ENCODE data around the gene ZNF618.

DNA sequence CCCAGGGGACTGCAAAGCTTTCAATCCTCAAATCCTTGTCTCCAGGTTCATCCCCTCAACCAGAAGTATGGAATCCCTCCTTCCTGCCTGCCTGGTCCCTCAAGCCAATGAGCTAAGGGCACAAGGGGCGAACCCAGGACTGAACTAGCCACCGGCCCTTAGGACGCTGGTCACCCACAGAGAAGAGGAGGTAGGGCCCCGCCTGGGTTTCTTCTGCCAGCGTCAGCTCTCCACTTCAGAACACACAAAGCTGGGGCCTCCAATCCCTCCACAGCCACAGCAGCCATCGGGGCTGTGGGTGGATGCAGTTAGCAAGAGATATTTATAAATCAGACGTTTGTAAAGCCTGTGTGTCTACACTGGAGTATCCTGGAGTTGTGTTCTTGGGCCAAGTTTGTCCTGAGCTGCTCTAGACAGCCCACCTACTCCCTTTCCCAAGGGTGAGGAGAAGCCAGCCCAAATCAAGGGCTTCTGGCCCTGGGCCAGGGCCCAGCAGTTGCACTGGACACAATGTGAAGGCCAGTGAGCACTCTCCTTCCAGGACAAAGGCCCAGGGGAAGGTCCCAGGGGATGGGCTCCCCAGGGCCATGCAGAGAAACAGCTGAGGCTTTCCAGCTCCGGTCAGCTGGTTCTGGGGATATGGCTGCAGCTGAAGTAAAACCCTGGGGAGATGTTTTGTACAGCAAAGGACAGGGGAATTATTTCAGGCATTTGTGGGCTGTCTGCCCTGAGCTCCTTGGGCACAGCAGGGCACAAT lies 183.1 kb downstream of the ZNF618 start:
- no peak for TF ChIP-seq CTCF (IDR thresholded peaks at IDR 0.05; ENCODE audit: low read depth, low read length, poor library complexity, severe bottlenecking)
- TF ChIP-seq EZH2phosphoT487 (IDR thresholded peaks at IDR 0.05; ENCODE audit: borderline replicate concordance, low read length) = no peak
